PC-3 (cell line): ENCODE data around the gene QSER1. TPM values are rescaled to one million over a fixed set of nuclear protein-coding genes. Genes with fewer than 3 reads are reported as not detected.

ENCODE experiments used
- ATAC-seq: fragments of 200-7000 bp; cut with Tn5 transposase; 2 replicates; pipeline ENCODE4 v1.9.1; 2020; ENCODE audit warnings: mild to moderate bottlenecking, moderate library complexity
- BruUV-seq: library from RNA; stranded (reverse); fragments of 400-500 nt; replicated peaks from 2 replicates; lab custom pipeline; 2021; lab: Mats Ljungman, UMichigan
- CTCF ChIA-PET: fragments of 300-600 bp; sonication (Branson Sonifier 250); formaldehyde crosslinking; loops from one replicate; lab custom pipeline; 2022; ENCODE audit warnings: antibody characterized with exemption; lab: Charles Lee
- POLR2A ChIA-PET: fragments of 300-600 bp; sonication (Branson Sonifier 250); formaldehyde crosslinking; loops from one replicate; lab custom pipeline; 2022; ENCODE audit warnings: antibody characterized with exemption; ENCODE audit not compliant: unreplicated experiment; lab: Charles Lee
- DNase-seq: peaks from one replicate; pipeline ENCODE4 v3.0.0-alpha.2; 2015
- H2AFZ ChIP-seq: fragments of 300-600 bp; sonication (generic); 2 replicates; pipeline ENCODE4 v1.6.0; 2016; ENCODE audit warnings: antibody characterized with exemption, low read length
- H3F3A ChIP-seq: fragments of 300-600 bp; sonication (generic); one replicate; pipeline ENCODE4 v1.6.0; 2017; ENCODE audit warnings: antibody characterized with exemption, low read length, control low read depth, mild to moderate bottlenecking; ENCODE audit not compliant: unreplicated experiment
- H3K27ac ChIP-seq: fragments of 300-600 bp; sonication (generic); 2 replicates; pipeline ENCODE4 v1.5.1; 2016; ENCODE audit warnings: mild to moderate bottlenecking, low read length
- H3K27me3 ChIP-seq: fragments of 300-600 bp; sonication (generic); 2 replicates; pipeline ENCODE4 v1.6.1; 2016; ENCODE audit warnings: low read length, mixed read lengths
- H3K36me3 ChIP-seq: fragments of 300-600 bp; sonication (generic); 2 replicates; pipeline ENCODE4 v1.6.1; 2016; ENCODE audit warnings: low read depth, mixed run types, low read length, mixed read lengths
- H3K4me1 ChIP-seq: fragments of 300-600 bp; sonication (generic); 2 replicates; pipeline ENCODE4 v1.5.1; 2016; ENCODE audit warnings: low read length; ENCODE audit not compliant: insufficient read depth
- H3K4me2 ChIP-seq: fragments of 300-600 bp; sonication (generic); 2 replicates; pipeline ENCODE4 v1.6.0; 2016; ENCODE audit warnings: low read length
- H3K4me3 ChIP-seq: fragments of 300-600 bp; sonication (generic); 2 replicates; pipeline ENCODE4 v1.5.1; 2016; ENCODE audit warnings: mild to moderate bottlenecking, low read length, mixed read lengths
- H3K79me2 ChIP-seq: fragments of 300-600 bp; sonication (generic); 2 replicates; pipeline ENCODE4 v1.6.1; 2017; ENCODE audit warnings: low read length, mixed read lengths
- H3K9ac ChIP-seq: fragments of 300-600 bp; sonication (generic); 2 replicates; pipeline ENCODE4 v1.6.0; 2016; ENCODE audit warnings: mild to moderate bottlenecking, low read length
- H3K9me2 ChIP-seq: fragments of 300-600 bp; sonication (generic); replicated peaks from 2 replicates; pipeline ENCODE4 v1.6.1; 2016; ENCODE audit warnings: mixed run types, low read length, mixed read lengths
- H3K9me3 ChIP-seq: fragments of 300-600 bp; sonication (generic); 2 replicates; pipeline ENCODE4 v1.6.1; 2016; ENCODE audit warnings: low read length, mixed read lengths
- H4K20me1 ChIP-seq: fragments of 300-600 bp; sonication (generic); 2 replicates; pipeline ENCODE4 v1.6.1; 2016; ENCODE audit warnings: low read length, mixed read lengths
- CTCF ChIP-seq: fragments of 300-600 bp; sonication (generic); conservative IDR thresholded peaks from 2 replicates; pipeline ENCODE4 v1.5.1; 2017; ENCODE audit warnings: antibody characterized with exemption, low read depth, mild to moderate bottlenecking, low read length
- EZH2 ChIP-seq: fragments of 300-600 bp; sonication (generic); IDR thresholded peaks from one replicate; pipeline ENCODE4 v1.6.1; 2017; ENCODE audit warnings: antibody characterized with exemption, mild to moderate bottlenecking, low read length; ENCODE audit not compliant: unreplicated experiment
- EZH2phosphoT487 ChIP-seq: fragments of 300-600 bp; sonication (generic); IDR thresholded peaks from 2 replicates; pipeline ENCODE4 v1.6.1; 2018; ENCODE audit warnings: mild to moderate bottlenecking, antibody characterized with exemption, low read length, borderline replicate concordance
- intact Hi-C: fragments of 100-400 bp; cut with micrococcal nuclease; formaldehyde crosslinking; loops from 2 replicates; pipeline ENCODE4 v1.9.0; 2023
- total RNA-seq: library from RNA; depleted of rRNA; stranded (reverse); fragments of >200 nt; gene quantifications from 2 replicates; pipeline ENCODE4 v1.2.3, GENCODE V29; 2014

The QSER1 gene
- total RNA-seq, 1 experiment from 2014 or later, result 19.4 TPM

DNA sequence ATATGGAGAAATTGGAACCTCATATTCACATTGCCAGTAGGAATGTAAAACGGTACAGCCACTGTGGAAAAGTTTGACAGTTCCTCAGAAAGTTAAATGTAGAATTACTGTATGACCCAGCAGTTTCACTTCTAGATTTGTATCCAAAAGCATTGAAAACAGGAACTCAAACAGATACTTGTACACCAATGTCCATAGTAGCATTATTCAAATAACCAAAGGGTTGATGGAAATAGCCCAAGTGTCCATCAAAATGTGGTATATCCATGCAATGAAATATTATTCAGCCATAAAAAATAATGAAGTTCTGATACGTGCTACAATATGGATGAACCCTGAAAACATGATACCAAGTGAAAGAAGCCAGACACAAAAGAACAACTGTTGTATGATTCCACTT is 45.1 kb upstream of the QSER1 start:
- ChIA-PET CTCF (no interaction called here), POLR2A (no interaction called here)
- DNase-seq, result no peak
- no peak for ATAC-seq
- H2AFZ ChIP-seq, result no peak overlapping the region
- intact Hi-C loops, result no loop called here
- H3F3A ChIP-seq, result no peaks in the 10 kb centered on the region
- no peaks in the 10 kb centered on the region for H3K9me2 ChIP-seq
- H3K79me2 ChIP-seq, result no peaks in the 10 kb centered on the region
- no peaks in the 10 kb centered on the region for H4K20me1 ChIP-seq
- peaks cover 9% of the 10 kb centered on the region; the same call in 1 of the 2 replicates for H3K4me1 ChIP-seq
- H3K27ac ChIP-seq, result no peak overlapping the region
- H3K9ac ChIP-seq, result no peak overlapping the region
- no peak overlapping the region for H3K4me2 ChIP-seq
- H3K4me3 ChIP-seq, result no peak overlapping the region
- BruUV-seq, result no TSS peak
- H3K9me3 ChIP-seq, result no peaks in the 10 kb centered on the region
- TF ChIP-seq EZH2phosphoT487 (no peak), CTCF (no peak), EZH2 (no peak)
- H3K36me3 ChIP-seq, result peaks cover 7% of the 10 kb centered on the region; the same call in 1 of the 2 replicates
- no peaks in the 10 kb centered on the region for H3K27me3 ChIP-seq

DNA sequence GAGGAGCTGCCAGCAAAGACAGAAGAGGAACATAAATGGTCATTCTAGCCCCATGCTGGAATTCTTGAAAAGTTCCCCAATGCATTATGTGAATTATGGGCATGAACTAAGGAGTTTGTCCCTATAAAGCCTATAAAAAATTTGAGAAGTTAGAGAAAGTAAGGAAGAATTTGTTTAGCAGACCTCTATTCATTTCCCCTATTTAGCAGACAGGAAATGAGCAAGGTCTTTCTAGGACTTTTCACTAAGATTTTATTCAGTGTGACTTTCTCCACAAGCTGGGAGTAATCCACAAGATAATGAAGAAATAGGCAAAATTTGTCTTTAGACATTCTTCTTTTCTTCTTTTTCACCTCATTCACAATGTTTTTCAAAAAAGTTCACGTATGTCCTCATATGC is 42.9 kb upstream of the QSER1 start:
- intact Hi-C loops, result no loop called here
- Histone ChIP-seq H2AFZ (no peak overlapping the region), H3K9me3 (no peaks in the 10 kb centered on the region), H3K27me3 (no peaks in the 10 kb centered on the region), H3K27ac (no peak overlapping the region), H3K79me2 (no peaks in the 10 kb centered on the region), H3K36me3 (no peaks in the 10 kb centered on the region; the same call in 1 of the 2 replicates), H3K9ac (no peak overlapping the region), H3K4me1 (peaks cover 9% of the 10 kb centered on the region; the same call in 1 of the 2 replicates), H3K4me3 (no peak overlapping the region), H3F3A (no peaks in the 10 kb centered on the region), H4K20me1 (no peaks in the 10 kb centered on the region), H3K9me2 (no peaks in the 10 kb centered on the region), H3K4me2 (no peak overlapping the region)
- DNase-seq (no peak), ATAC-seq (no peak)
- no TSS peak for BruUV-seq
- TF ChIP-seq EZH2, result no peak
- TF ChIP-seq EZH2phosphoT487, result no peak
- no peak for TF ChIP-seq CTCF
- ChIA-PET CTCF (no interaction called here), POLR2A (no interaction called here)

DNA sequence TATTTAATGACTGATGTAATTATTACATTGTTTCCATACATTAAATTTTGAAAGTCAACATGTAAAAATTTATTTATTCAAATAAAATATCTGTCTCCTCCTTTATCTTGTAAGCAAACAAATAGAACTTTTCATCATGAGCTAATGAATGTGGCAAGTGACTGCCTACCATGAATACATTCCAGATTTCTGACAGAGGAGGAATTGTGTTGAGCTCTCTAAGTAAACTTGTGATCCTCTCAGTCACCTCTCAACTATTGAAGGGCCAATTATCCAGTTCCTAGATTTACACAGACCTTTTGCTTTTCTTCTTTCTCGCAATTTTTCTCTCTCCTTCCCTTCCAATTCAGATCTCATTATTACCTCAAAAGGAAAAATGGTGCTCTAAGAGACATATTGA is 41.4 kb upstream of the QSER1 start:
- Histone ChIP-seq H3K79me2 (no peaks in the 10 kb centered on the region), H3K27ac (no peak overlapping the region), H3K9ac (no peak overlapping the region), H3K36me3 (no peaks in the 10 kb centered on the region; the same call in 1 of the 2 replicates), H3K9me3 (no peaks in the 10 kb centered on the region), H4K20me1 (no peaks in the 10 kb centered on the region), H3F3A (no peaks in the 10 kb centered on the region), H3K4me3 (no peak overlapping the region), H2AFZ (no peak overlapping the region), H3K27me3 (no peaks in the 10 kb centered on the region), H3K4me2 (no peak overlapping the region), H3K4me1 (peaks cover 9% of the 10 kb centered on the region; the same call in 1 of the 2 replicates), H3K9me2 (no peaks in the 10 kb centered on the region)
- POLR2A ChIA-PET, result interaction anchor here (0.6 kb wide), 1 partner anchor 21 kb away, joined by 3 read pairs; no protein-coding TSS in a partner anchor
- CTCF ChIA-PET, result interaction anchor here (0.6 kb wide), 1 partner anchor 539 kb away, joined by 5 read pairs; no protein-coding TSS in a partner anchor
- intact Hi-C loops, result no loop called here
- BruUV-seq, result no TSS peak
- ATAC-seq, result peak; percentile 65
- DNase-seq, result no peak
- TF ChIP-seq CTCF (no peak), EZH2 (no peak)
